ENCODE measurements around the gene RPTN. TPM values are rescaled to one million over a fixed set of nuclear protein-coding genes. Genes with fewer than 3 reads are reported as not detected.

The RPTN gene
- polyA plus RNA-seq, 3 donors: not detected

DNA sequence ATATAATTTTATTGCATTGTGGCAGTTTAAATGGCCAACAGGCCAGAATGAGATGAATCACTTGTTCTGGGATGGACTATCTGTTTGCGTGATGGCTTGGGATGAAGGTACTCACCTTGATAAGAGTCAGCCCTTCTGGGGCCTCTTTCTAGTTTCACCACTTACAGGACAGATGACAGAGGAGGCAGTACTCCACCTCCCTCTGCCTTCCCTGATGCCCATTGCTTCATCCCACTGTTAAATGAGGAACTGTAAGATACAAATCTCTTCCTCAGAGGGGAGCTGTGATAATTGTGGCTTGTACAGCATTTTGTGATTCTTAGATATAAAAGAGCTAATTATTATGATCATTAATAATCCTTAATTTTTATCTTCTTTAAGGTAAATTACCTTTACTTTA lies 40.1 kb downstream of the RPTN start:
- no peak for DNase-seq (ENCODE audit: extremely low read depth in 1 of 11, low read depth in 9 of 11, low spot score in 4 of 11)

DNA sequence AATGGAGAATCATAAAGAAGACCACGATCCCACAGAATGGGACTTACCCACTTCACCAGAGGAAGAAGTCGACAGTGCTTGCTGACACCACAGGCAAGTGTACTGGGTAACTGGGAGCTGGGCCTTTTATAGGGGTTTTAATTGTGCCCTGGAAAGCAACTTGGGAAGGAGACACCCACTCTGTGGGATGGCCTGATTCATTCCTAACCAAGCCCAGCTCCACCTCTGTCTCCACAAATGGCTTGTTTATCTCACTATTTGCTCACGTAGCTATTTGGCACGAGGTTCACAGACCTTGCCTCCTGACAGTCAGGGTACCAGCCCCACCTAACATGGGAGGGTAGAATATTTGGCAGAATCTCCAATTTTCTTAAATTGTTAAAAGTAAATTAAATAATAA lies 43.7 kb downstream of the RPTN start, which contains the start of gene TCHH:
Gene TCHH, minus strand, starts transcription at position 101 of the 400 bp plus-strand sequence. CDS start 1,364 bp downstream, outside the sequence.
- DNase-seq (ENCODE audit: extremely low read depth in 1 of 11, low read depth in 9 of 11, low spot score in 4 of 11): no peak

DNA sequence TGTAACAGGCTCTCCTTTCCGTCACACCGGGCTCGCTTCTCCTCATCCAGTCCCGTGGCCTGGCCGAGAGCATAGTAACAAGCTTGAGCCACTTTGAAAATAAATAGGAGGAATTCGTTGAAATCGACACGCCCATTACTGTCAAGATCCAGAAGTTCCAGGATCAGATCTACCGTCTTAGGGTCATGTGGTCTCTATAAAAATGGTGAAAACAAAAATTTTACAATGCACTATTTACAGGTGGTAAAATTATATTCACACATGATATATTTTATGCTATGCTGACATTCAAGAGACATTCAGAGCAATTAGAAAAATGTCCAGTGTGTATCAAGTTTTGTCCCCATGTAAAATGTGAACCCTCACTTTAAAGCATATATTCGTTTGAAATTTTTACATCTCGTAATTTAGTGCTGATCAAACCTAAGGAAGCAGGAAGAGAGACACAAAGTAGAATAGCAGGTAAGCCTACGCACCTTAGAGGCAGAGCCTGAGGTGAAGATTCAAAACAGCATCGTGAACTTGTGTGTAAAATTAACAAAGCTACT lies 46.1 kb downstream of the RPTN start:
- DNase-seq (ENCODE audit: extremely low read depth in 1 of 11, low read depth in 9 of 11, low spot score in 4 of 11): no peak

DNA sequence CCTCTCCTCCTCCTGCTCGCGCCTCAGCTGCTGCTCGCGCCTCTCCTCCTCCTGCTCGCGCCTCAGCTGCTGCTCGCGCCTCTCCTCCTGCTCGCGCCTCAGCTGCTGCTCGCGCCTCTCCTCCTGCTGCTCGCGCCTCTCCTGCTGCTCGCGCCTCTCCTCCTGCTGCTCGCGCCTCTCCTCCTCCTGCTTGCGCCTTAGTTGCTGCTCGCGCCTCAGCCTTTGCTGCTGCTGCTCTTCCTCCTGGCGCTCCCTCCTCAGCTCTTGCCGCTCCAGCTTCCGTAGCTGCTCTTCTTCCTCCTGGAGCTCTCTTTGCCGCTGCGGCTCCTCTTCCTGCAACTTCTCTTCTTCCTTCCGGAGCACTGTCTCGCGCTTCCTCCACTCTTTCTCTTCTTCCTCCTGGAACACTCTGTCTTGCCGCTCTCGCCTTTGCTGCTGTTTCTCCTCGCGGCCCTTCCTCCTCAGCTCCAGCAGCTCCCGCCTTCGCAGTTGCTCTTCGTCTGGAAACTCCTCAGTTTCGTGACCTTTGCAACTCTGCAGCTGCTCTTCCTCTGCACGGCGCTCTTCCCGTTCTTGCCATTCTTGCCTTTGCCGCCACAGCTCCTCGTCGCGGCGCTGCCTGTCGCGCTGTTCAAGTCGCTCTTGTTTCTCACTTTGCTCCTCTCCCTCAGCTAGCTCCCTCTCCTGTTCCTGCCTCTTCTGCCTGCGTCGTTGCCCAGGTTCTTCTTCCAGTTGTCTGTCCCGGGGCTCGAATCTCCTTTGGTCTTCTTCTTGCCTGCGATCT lies 46.7 kb downstream of the RPTN start:
- DNase-seq (ENCODE audit: extremely low read depth in 1 of 11, low read depth in 9 of 11, low spot score in 4 of 11): peak in 1 of 11 donors; percentile 6

DNA sequence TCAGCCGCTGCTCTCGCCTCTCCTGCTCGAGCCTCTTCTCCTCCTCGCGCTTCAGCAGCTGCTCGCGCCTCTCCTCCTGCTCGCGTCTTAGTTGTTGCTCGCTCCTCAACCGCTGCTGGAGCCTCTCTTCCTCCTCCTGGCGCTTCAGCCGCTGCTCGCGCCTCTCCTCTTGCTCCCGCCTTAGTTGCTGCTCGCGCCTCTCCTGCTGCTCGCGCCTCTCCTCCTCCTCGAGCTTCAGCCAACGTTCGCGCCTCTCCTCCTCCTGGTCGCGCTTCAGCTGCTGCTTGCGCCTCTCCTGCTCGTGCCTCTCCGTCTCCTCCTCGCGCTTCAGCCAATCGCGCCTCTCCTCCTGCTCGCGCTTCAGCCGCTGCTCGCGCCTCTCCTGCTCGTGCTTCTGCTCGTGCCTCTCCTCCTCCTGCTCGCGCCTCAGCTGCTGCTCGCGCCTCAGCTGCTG lies 47.5 kb downstream of the RPTN start:
- DNase-seq (ENCODE audit: extremely low read depth in 1 of 11, low read depth in 9 of 11, low spot score in 4 of 11): peak in 1 of 11 donors; percentile 24

DNA sequence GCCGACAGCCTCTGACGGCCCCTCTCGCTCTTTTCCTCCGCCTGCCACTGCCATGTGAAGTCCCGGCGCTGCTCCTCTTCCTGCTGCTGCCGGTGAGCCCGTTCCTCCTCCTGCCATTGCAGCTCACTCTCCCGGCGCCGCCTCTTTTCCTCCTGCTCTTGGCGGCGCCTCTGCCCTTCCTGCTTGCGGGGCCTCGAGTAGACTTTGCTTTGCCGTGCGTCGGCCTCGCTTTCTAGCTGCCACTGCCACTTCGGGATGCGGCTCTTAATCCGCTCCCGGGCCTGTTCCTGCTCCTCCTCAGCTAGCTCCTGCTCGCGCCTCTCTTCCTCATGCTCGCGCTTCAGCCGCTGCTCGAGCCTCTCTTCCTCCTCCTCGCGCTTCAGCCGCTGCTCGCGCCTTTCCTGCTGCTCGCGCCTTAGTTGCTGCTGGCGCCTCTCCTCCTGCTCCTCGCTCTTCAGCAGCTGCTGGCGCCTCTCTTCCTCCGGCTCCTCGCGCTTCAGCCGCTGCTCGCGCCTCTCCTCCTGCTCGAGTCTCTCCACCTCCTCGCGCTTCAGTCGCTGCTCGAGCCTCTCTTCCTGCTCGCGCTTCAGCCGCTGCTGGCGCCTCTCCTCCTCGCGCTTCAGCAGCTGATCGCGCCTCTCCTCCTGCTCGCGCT lies 48.0 kb downstream of the RPTN start:
- DNase-seq (ENCODE audit: extremely low read depth in 1 of 11, low read depth in 9 of 11, low spot score in 4 of 11): peak in 1 of 11 donors; percentile 12

DNA sequence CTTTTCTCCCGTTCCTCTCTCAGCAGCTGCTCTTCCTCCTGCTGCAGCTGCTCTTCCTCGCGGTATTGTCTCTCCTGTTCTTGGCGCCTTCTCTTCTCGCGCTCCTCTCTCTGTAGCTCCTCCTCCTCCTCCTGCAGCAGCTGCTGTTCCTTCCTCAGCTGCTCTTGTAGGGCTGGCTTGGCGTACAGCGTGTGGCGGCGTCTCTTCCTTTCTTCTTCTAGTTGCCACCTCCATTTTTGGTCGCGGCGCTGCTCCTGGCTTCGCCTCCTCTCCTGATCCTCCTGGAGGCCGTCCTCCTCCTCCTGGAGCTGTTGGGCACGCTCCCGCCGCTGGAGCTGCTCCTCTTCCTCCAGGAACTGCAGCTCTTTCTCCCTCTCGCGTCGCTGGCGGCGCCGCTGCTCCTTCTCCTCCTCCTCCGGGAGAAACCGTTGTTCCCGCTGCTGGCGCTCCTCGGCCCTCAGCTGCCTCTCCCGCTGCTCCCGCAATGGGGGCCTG lies 48.6 kb downstream of the RPTN start:
- DNase-seq (ENCODE audit: extremely low read depth in 1 of 11, low read depth in 9 of 11, low spot score in 4 of 11): peak in 1 of 11 donors; percentile 7

DNA sequence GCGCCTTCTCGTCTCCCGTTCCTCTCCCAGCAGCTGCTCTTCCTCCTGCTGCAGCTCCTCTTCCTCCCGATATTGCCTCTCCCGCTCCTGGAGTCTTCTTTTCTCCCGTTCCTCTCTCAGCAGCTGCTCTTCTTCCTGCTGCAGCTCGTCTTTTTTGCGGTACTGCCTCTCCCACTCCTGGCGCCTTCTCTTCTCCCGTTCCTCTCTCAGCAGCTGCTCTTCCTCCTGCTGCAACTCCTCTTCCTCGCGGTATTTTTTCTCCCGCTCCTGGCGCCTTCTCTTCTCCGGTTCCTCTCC lies 49.1 kb downstream of the RPTN start:
- DNase-seq (ENCODE audit: extremely low read depth in 1 of 11, low read depth in 9 of 11, low spot score in 4 of 11): no peak

DNA sequence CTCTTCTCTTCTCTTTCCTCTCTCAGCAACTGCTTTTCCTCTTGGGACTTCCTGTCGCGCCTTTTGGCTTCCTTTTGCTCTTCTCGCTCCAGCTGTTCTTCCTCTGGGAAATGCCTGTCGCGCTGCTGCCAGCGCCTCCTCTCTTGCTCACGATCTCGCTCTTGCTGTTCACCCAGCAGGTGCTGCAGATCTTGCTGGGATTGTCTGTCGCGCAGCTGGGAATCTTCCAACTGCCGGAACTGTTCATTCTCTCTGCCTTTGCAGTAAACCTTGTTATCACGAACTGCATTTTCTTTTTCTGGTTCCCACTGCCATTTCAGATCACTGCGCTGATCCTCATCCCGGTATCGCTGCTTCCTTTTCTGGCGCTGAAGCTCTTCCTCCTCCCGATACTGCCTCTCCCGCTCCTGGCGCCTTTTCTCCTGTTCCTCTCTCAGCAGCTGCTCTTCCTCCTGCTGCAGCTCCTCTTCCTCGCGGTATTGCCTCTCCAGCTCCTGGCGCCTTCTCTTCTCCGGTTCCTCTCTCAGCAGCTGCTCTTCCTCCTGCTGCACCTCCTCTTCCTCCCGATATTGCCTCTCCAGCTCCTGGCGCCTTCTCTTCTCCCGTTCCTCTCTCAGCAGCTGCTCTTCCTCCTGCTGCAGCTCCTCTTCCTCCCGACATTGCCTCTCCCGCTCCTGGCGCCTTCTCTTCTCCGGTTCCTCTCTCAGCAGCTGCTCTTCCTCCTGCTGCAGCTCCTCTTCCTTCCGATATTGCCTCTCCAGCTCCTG lies 49.6 kb downstream of the RPTN start:
- DNase-seq (ENCODE audit: extremely low read depth in 1 of 11, low read depth in 9 of 11, low spot score in 4 of 11): peak in 1 of 11 donors; percentile 4

DNA sequence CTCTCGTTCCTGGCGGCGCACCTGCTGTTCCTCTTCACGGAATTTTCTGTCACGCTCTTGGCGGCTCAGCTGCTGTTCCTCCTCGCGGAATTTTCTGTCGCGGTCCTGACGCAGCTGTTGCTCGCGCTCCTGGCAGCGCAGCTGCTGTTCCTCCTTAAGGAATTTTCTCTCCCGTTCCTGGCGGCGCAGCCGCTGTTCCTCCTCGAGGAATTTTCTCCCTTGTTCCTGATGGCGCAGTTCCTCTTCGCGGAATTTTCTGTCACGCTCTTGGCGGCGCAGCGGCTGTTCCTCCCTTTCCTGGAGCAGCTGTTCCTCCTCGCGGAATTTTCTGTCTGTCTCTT lies 50.2 kb downstream of the RPTN start:
- DNase-seq (ENCODE audit: extremely low read depth in 1 of 11, low read depth in 9 of 11, low spot score in 4 of 11): peak in 1 of 11 donors; percentile 6

DNA sequence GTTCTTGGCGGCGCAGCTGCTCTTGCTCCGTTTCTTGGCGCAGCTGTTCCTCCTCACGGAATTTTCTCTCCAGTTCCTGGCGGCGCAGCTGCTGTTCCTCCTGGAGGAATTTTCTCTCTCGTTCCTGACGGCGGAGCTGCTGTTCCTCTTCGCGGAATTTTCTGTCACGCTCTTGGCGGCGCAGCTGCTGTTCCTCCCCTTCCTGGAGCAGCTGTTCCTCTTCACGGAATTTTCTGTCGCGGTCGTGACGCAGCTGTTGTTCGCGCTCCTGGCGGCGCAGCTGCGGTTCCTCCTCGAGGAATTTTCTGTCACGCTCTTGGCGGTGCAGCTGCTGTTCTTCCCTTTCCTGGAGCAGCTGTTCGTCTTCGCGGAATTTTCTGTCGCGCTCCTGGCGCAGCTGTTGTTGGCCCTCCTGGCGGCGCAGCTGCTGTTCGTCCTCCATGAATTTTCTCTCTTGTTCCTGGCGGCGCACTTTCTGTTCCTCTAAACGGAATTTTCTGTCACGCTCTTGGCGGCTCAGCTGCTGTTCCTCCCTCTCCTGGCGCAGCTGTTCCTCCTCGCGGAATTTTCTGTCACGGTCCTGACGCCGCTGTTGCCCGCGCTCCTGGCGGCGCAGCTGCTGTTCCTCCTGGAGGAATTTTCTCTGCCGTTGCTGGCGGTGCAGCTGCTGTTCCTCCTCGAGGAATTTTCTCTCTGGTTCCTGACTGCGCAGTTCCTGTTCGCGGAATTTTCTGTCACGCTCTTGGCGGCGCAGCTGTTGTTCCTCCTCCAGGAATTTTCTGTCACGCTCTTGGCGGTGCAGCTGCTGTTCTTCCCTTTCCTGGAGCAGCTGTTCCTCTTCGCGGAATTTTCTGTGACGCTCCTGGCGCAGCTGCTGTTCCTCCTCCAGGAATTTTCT lies 50.8 kb downstream of the RPTN start:
- DNase-seq (ENCODE audit: extremely low read depth in 1 of 11, low read depth in 9 of 11, low spot score in 4 of 11): peak in 1 of 11 donors; percentile 2

DNA sequence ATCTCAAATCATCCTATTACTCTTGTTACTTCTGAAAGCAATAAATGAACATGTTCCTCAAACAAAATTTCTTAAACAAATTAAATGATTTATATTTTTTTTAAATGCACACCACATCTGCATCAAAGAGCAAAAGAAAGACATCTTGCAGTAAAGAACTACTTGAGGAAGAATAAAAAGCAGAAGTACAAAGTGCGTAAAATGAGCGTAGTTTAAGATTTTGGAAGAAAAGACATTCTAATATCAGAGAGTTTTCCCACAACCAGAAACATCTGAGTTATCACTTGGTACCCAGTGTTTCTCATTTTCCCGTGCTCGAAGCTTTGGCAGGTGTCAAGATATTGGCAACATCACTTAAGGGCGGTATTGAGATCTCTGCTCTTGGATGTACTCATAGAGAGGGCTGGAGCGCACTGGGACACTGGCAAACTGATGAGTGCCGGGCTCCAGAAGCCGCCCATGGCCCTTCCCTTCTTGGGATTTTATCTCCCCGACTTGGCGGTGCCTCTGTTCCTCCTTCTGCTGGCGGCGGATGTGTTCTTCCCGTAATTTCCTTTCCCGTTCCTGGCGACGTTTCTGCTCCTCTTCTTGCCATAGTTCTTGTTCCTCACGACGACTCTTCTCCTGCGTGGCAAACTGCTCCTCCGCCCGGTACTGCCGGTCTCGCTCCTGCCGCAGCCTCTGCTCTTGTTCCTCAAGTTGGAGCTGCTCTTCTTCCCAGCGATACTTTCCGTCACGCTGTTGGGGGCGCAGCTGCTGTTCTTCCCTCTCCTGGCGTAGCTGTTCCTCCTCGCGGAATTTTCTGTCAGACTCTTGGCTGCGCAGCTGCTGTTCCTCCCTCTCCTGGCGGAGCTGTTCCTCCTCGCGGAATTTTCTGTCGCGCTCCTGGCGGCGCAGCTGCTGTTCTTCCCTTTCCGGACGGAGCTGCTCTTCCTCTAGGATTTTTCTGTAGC lies 51.7 kb downstream of the RPTN start:
- no peak for DNase-seq (ENCODE audit: extremely low read depth in 1 of 11, low read depth in 9 of 11, low spot score in 4 of 11)

DNA sequence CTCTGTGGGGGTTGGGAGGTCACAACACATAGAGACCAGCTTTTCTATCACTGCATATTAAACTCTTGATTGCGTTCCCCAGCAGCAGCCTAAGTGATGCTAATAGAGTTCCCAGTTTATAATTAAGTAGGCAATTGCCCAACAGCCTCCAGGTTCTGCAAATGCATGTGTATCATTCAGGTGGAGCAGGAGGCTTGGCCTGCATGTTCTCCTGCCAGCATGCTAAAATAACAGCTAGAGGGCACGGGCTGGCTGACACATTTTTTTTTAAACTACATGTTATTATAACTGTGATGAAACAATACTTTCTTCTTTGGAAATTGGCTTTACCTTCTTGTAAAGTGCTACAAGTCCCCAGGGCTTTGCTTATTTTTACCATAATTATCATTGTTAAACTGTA lies 54.2 kb downstream of the RPTN start:
- no peak for DNase-seq (ENCODE audit: extremely low read depth in 1 of 11, low read depth in 9 of 11, low spot score in 4 of 11)

Other genes starting within 250 kb of the RPTN start
- 10 to 100 TPM; 22.5 to 47.0 (median 28.7) TPM for gene THEM4, start 249.7 kb downstream of the RPTN start, polyA plus RNA-seq (ENCODE audit: insufficient read length in 3 of 3)
- 100 to 1,000 TPM; 211 to 270 (median 220) TPM for gene S100A10, start 165.4 kb downstream of the RPTN start, polyA plus RNA-seq (ENCODE audit: insufficient read length in 3 of 3)
- gene S100A11, start 122.2 kb downstream of the RPTN start, polyA plus RNA-seq (ENCODE audit: insufficient read length in 3 of 3): 100 to 1,000 TPM; 221 to 251 (median 248) TPM
- gene TCHHL1, start 70.2 kb downstream of the RPTN start, polyA plus RNA-seq (ENCODE audit: insufficient read length in 3 of 3): not detected
- under 1 TPM in 2 of 3 donors, not detected in 1; 0.04 to 0.09 TPM for gene TCHH, start 43.8 kb downstream of the RPTN start, polyA plus RNA-seq (ENCODE audit: insufficient read length in 3 of 3)
- 1 to 10 TPM in 2 of 3 donors, under 1 TPM in 1; 0.57 to 2.3 (median 1.5) TPM for gene HRNR, start 65.0 kb upstream of the RPTN start, polyA plus RNA-seq (ENCODE audit: insufficient read length in 3 of 3)
- gene FLG, start 166.0 kb upstream of the RPTN start, polyA plus RNA-seq (ENCODE audit: insufficient read length in 3 of 3): 1 to 10 TPM in 2 of 3 donors, under 1 TPM in 1; 0.81 to 1.9 (median 1.3) TPM
- gene FLG2, start 200.8 kb upstream of the RPTN start, polyA plus RNA-seq (ENCODE audit: insufficient read length in 3 of 3): under 1 TPM; 0.03 to 0.15 (median 0.09) TPM